Heart right ventricle (tissue), 16 donors: ENCODE results near the gene RNF208. TPM values are rescaled to one million over a fixed set of nuclear protein-coding genes. Genes with fewer than 3 reads are reported as not detected.

ENCODE experiments used
- ATAC-seq, 8 donors: fragments of 200-7000 bp; cut with Tn5 transposase; one replicate each; pipeline ENCODE4 v1.9.1; 2020; ENCODE audit warnings: mild to moderate bottlenecking in 8 of 8, moderate library complexity in 8 of 8, moderate number of reproducible peaks in 1 of 8
- DNase-seq, 2 donors: peaks; one replicate each; pipeline ENCODE4 v3.0.0-alpha.2; 2020
- H3K27ac ChIP-seq, 10 donors: fragments of 200-600 bp; sonication (generic) in 2 of 10; one replicate each; pipeline versions ENCODE4 v1.5.0 to v1.8.0; 2020 to 2022; ENCODE audit warnings: mild to moderate bottlenecking in 3 of 10
- H3K27me3 ChIP-seq, 7 donors: fragments of 200-600 bp; one replicate each; pipeline ENCODE4 v1.8.0; 2021 to 2022; ENCODE audit warnings: mild to moderate bottlenecking in 2 of 7
- H3K36me3 ChIP-seq, 9 donors: fragments of 200-600 bp; sonication (generic) in 1 of 9; one replicate each; pipeline versions ENCODE4 v1.5.0 to v1.8.0; 2020 to 2022; ENCODE audit warnings: mild to moderate bottlenecking in 2 of 9
- H3K4me1 ChIP-seq, 9 donors: fragments of 200-600 bp; sonication (generic) in 1 of 9; one replicate each; pipeline versions ENCODE4 v1.5.0 to v1.8.0; 2020 to 2022; ENCODE audit warnings: mild to moderate bottlenecking in 4 of 9
- H3K4me3 ChIP-seq, 10 donors: fragments of 200-600 bp; sonication (generic) in 2 of 10; one replicate each; pipeline versions ENCODE4 v1.5.0 to v1.8.0; 2020 to 2022; ENCODE audit warnings: mild to moderate bottlenecking in 7 of 10, moderate library complexity in 2 of 10
- H3K9me3 ChIP-seq, 11 donors: fragments of 200-600 bp in 10 of 11; sonication (generic) in 2 of 11; one replicate each; pipeline versions ENCODE4 v1.5.0 to v1.8.0; 2013 to 2022; ENCODE audit warnings: mild to moderate bottlenecking in 2 of 11, control low read depth in 1 of 11, moderate library complexity in 1 of 11
- CTCF ChIP-seq, 9 donors: fragments of 200-600 bp; sonication (generic) in 2 of 9; IDR thresholded peaks; one replicate each; pipeline versions ENCODE4 v1.5.0 to v1.8.0; 2021 to 2022; ENCODE audit warnings: antibody characterized with exemption in 9 of 9, mild to moderate bottlenecking in 5 of 9, moderate library complexity in 1 of 9
- WGBS, 2 donors: extraction: QIAGEN DNeasy Blood & Tissue Kit; methylation state at CpG; one replicate each; pipeline ENCODE4 v1.1.7; 2013; ENCODE audit warnings: inconsistent platforms in 1 of 2; 5-methylcytosine and 5-hydroxymethylcytosine counted together
- intact Hi-C, 10 donors: fragments of 100-400 bp; cut with DNase I; formaldehyde crosslinking; loops; one replicate each; pipeline versions ENCODE4 v1.11.1 to v1.14.2; 2022
- polyA plus RNA-seq, 2 donors: library from polyadenylated mRNA; stranded (reverse); fragments of 200-250 nt; gene quantifications; one replicate each; pipeline ENCODE4 v1.2.3, GENCODE V29; 2013
- total RNA-seq, 10 donors: library from RNA; stranded (reverse); fragmentation: NEBNext Ultra II Directional in 3 of 10; extraction: Animal tissue kit (Norgen Biotek cat#: 25700) in 3 of 10; gene quantifications; one replicate each; pipeline versions ENCODE4 v1.2.1 to v1.2.4, GENCODE V29; 2021 to 2023
- donor health status: Arrhythmogenic right ventricular cardiomyopathy.
- donor health status: ischemic (EF 13 %, LVEDD 7.1; RV severe dilation, severe dysfunction).
- donor health status: healthy with polysubstance abuse.
- donor health status: DM: no; HTN: yes; CAD: no.
- donor health status: DM: no; HTN: no; CAD: no.
- donor health status: ischemic (EF 25% LVEDD 6.9; RV normal size, moderate dysfunction).
- donor health status: ischemic (EF 25% LVEDD 5.7; RV mildly dilated, moderate dysfunction).
- donor health status: healthy.
- donor health status: DM: yes; HTN: yes; CAD: no.
- donor health status: Ischemic cardiomyopathy.
- donor health status: ischemic (EF 35%, LVEDD 5.7; RV mildly dilated, moderate dysfunction).
- donor health status: nonischemic (EF 11% LVEDD 7.7; RV severe dilation, severe dysfunction).
- donor health status: DM: yes; HTN: yes; CAD: no.
- donor health status: PGD.
- donor health status: ischemic (EF 29% LVEDD 5.4; RV normal size, mild dysfunction).
- donor health status: nonischemic (EF 23%, LVEDD 6.1; RV moderate dilation, normal function).

Gene RNF208
- total and polyA plus RNA-seq, 12 donors: 14.2 to 83.8 (median 24.1) TPM

DNA sequence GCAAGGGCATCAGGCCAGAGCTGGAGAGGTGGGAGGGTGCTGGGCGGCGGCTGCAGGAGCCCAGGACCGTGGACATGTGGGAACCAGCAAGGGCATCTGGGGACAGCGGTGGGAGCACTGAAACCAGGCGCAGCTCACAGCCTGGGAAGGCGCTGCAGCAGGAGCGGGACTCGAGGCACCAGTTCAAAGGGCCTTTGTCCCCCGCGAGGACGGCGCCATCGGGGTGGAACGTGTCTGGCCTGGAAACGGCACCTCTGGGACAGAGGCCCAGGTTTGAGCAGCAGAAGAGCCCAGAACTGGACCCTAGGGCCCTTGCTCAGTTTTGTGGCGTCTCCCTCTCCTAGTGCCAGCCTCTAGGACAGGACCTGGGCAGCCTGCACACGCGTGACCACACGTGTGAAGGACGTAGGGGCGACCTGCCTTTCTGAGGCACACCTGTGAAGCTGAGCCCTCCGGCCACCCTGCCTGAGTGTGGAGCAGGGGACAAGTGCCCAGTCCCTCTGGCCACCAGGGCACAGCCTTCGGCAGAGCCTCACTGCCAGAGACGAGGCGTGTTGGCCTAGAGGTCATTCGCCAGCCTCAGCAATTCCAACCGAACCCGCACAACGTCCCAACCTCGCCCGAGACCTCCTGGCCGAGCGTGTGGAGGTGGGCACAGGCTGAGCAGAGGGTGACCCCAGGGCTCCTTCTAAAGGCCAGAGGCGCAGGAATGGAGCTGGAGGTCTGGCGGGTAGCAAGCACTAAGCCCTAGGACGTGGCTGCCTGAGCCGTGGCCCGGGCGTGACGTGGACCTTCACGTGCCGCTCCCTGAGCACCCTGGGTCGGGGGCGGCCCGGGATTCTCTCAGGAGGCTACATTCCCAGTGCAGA lies 48.0 kb downstream of the RNF208 start:
- Histone ChIP-seq H3K36me3 (peaks cover 0 to 22% (median 0%) of the 10 kb centered on the region in 9 donors), H3K27ac (no peak overlapping the region), H3K9me3 (no peaks in the 10 kb centered on the region), H3K4me3 (no peak overlapping the region), H3K4me1 (peaks cover 4 to 21% (median 9%) of the 10 kb centered on the region in 9 donors), H3K27me3 (peaks cover 6 to 60% (median 26%) of the 10 kb centered on the region in 7 donors)
- intact Hi-C loops: loop anchor here in 1 of 10 donors (5.0 kb wide), 1 partner anchor 37 kb away; the partner anchor contains the start of gene GRIN1
- ATAC-seq (no peak), DNase-seq (no peak)
- no peak for TF ChIP-seq CTCF (IDR thresholded peaks at IDR 0.05)
- WGBS, 2 donors: 84 to 86% methylated on average over 45 of the region's 45 CpGs

- ATAC-seq: no peak
- Histone ChIP-seq H3K36me3 (peaks cover 0 to 13% (median 0%) of the 10 kb centered on the region in 9 donors), H3K9me3 (no peaks in the 10 kb centered on the region), H3K4me1 (peaks cover 8 to 28% (median 13%) of the 10 kb centered on the region in 9 donors), H3K4me3 (no peak overlapping the region), H3K27ac (no peak overlapping the region), H3K27me3 (peaks cover 11 to 69% (median 35%) of the 10 kb centered on the region in 7 donors)
- intact Hi-C loops: loop anchor here in 1 of 10 donors (5.0 kb wide), 1 partner anchor 36 kb away; the partner anchor contains the start of gene GRIN1
- no peak for TF ChIP-seq CTCF (IDR thresholded peaks at IDR 0.05)
- no peak for DNase-seq
- WGBS, 2 donors: 63 to 65% methylated on average over 21 of the region's 21 CpGs
Measured at GRCh38 chr9:137172901-137173795, 48.9 kb downstream of the RNF208 start.

DNA sequence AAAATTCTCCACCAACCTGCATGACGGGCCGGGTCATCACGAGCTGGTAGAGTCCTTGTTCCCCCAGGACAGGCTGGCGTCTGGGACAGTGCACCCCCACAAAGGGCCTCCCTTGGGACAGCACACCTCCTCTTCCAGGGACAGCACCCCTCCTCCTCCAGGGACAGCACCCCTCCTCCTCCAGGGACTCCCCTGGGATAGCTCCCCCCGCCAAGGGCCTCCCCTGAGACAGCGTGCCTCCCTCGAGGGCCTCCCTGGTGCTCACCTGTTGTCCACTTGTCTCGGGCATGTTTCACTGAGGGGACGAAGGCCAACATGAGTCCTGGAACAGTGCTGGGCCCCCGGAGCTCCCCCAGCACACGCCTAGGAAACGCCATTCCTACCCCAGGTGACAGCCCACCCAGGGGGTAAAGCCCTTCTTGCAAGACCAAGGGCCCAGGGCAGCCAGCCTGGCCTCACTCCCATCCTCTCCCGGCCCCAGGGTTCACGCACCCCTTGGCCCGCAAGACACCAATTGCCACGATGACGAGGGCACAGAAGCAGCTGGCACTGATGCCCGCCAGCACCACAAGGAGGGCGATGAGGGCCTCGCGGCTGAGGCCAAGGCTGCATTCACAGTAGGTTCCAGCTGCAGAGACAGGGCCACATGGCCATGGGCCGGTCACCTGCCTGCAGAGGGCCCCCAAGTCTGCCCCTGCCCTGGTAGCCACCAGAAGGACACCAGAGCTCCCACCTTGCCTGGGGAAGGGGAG lies 50.7 kb downstream of the RNF208 start:
- TF ChIP-seq CTCF (IDR thresholded peaks at IDR 0.05): no peak
- DNase-seq (no peak), ATAC-seq (no peak)
- Histone ChIP-seq H3K4me1 (peaks cover 13 to 35% (median 21%) of the 10 kb centered on the region in 9 donors), H3K36me3 (no peaks in the 10 kb centered on the region), H3K27me3 (peaks cover 28 to 87% (median 53%) of the 10 kb centered on the region in 7 donors), H3K9me3 (no peaks in the 10 kb centered on the region), H3K4me3 (no peak overlapping the region), H3K27ac (no peak overlapping the region)
- intact Hi-C loops: loop anchor here in 1 of 10 donors (5.0 kb wide), 1 partner anchor 34 kb away; the partner anchor contains the start of gene GRIN1
- WGBS, 2 donors: 79 to 82% methylated on average over 21 to 22 of the region's 22 CpGs
